Osteoblast (primary cell): ENCODE measurements around the gene SYNGR3. TPM values are rescaled to one million over a fixed set of nuclear protein-coding genes. Genes with fewer than 3 reads are reported as not detected.

Experiments used
- DNase-seq: peaks from one replicate; pipeline ENCODE4 v3.0.0; 2011; ENCODE audit warnings: low spot score, mixed read lengths; ENCODE audit not compliant: insufficient read length; ENCODE audit errors: missing footprints
- H2AFZ ChIP-seq: 2 replicates; pipeline ENCODE4 v1.6.0; 2011; ENCODE audit warnings: mild to moderate bottlenecking, low read length
- H3K27ac ChIP-seq: 2 replicates; pipeline ENCODE4 v1.5.1; 2011; ENCODE audit warnings: mild to moderate bottlenecking, low read depth, low read length, moderate library complexity
- H3K27me3 ChIP-seq: 2 replicates; pipeline ENCODE4 v1.6.0; 2012; ENCODE audit warnings: mild to moderate bottlenecking, control low read depth, inconsistent platforms, low read length, moderate library complexity; ENCODE audit not compliant: insufficient read depth
- H3K36me3 ChIP-seq: 2 replicates; pipeline ENCODE4 v1.5.1; 2011; ENCODE audit warnings: mild to moderate bottlenecking, low read length, control low read depth, moderate library complexity; ENCODE audit not compliant: insufficient read depth
- H3K4me1 ChIP-seq: 2 replicates; pipeline ENCODE4 v1.5.1; 2011; ENCODE audit warnings: mild to moderate bottlenecking, low read length, control low read depth, moderate library complexity; ENCODE audit not compliant: insufficient read depth
- H3K4me2 ChIP-seq: 2 replicates; pipeline ENCODE4 v1.6.0; 2011; ENCODE audit warnings: mild to moderate bottlenecking, low read length; ENCODE audit not compliant: insufficient read depth
- H3K4me3 ChIP-seq: fragments of 200-600 bp; sonication (generic); 3 replicates; pipeline ENCODE4 v1.5.1; 2012; ENCODE audit warnings: mild to moderate bottlenecking, low read length, inconsistent platforms; ENCODE audit not compliant: insufficient read depth
- H3K79me2 ChIP-seq: 2 replicates; pipeline ENCODE4 v1.6.0; 2012; ENCODE audit warnings: mild to moderate bottlenecking, low read length, control low read depth, inconsistent platforms; ENCODE audit not compliant: insufficient read depth
- H3K9me3 ChIP-seq: 2 replicates; pipeline ENCODE4 v1.5.1; 2011; ENCODE audit warnings: low read depth, low read length, control low read depth
- H4K20me1 ChIP-seq: 2 replicates; pipeline ENCODE4 v1.6.0; 2012; ENCODE audit warnings: mild to moderate bottlenecking, low read length, control low read depth; ENCODE audit not compliant: insufficient read depth
- CTCF ChIP-seq: IDR thresholded peaks from 2 replicates; pipeline ENCODE4 v1.5.1; 2011; ENCODE audit warnings: mild to moderate bottlenecking, low read depth, low read length, moderate library complexity; ENCODE audit errors: extremely low read depth
- total RNA-seq: library from RNA; depleted of rRNA; stranded (reverse); fragments of >200 nt; gene quantifications from 2 replicates; pipeline ENCODE4 v1.2.3, GENCODE V29; 2012

SYNGR3 gene
- total RNA-seq, 1 donor, result under 0.01 TPM

DNA sequence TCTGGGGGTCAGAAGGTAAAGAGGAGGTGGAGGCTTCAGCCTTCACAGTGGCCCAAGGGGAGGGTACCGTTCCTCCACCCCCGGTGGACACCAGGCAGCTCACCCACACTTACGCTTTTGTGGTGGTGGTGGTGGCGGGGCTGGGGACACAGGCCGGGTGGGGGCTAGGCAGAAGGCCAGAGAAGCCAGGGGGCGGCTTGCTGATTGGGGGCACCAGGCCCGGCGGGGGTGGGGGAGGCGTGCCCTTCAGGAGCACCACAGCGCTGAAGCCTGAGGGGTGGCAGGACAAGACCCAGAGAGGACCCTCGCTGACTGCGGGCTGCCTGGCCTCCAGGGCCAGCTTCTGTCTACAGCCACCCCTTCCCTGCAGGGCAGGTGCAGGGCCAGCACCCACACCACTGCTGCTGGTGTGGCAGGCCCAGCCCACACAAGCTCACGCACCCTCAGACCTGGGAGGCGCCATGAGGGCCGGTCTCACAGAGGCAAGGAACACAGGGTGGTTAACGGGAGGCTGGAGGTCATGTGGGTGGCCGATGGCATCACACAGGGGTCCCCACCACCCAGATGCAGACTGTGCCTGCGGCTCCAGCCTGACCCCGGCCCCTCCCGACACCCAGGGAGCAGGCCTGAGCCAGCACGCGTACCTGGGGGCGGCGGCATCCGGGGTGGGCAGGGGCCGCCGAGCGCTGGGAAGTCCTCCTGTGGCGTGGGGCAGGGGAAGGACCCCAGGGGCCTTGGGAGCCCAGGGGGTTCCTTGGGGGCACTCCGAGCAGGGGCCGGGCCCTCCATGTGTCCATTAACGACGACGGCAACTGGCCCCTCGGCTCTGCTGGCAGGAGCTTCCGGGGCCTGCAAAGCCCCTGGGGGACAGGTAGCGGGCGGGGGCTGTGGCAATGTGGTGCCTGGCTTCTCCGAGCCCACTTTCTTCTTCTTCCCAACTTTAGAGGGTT, 9.4 kb downstream of the SYNGR3 start:
- H3K36me3 ChIP-seq, result peaks cover 53% of the 10 kb centered on the region
- H3K79me2 ChIP-seq, result peaks cover 31% of the 10 kb centered on the region
- no peaks in the 10 kb centered on the region for H3K27me3 ChIP-seq
- H4K20me1 ChIP-seq, result peaks cover 23% of the 10 kb centered on the region
- no peak for TF ChIP-seq CTCF
- H3K27ac ChIP-seq, result no peak overlapping the region
- no peak overlapping the region for H3K4me3 ChIP-seq
- no peak overlapping the region for H2AFZ ChIP-seq
- peaks cover 2% of the 10 kb centered on the region for H3K4me1 ChIP-seq
- no peak for DNase-seq
- no peak overlapping the region for H3K4me2 ChIP-seq
- H3K9me3 ChIP-seq, result no peaks in the 10 kb centered on the region

- Histone ChIP-seq H3K27me3 (no peaks in the 10 kb centered on the region), H3K4me2 (no peak overlapping the region), H3K79me2 (peaks cover 40% of the 10 kb centered on the region), H4K20me1 (peaks cover 32% of the 10 kb centered on the region), H3K4me3 (no peak overlapping the region), H3K9me3 (no peaks in the 10 kb centered on the region), H3K27ac (no peak overlapping the region), H2AFZ (no peak overlapping the region), H3K36me3 (peaks cover 53% of the 10 kb centered on the region), H3K4me1 (peaks cover 6% of the 10 kb centered on the region)
- no peak for DNase-seq
- no peak for TF ChIP-seq CTCF
Observed at GRCh38 chr16:1999866-2000514, 10.2 kb downstream of the SYNGR3 start.

GRCh38 chr16:2001035-2001434, 11.3 kb downstream of the SYNGR3 start:
- no peak overlapping the region for H3K4me2 ChIP-seq
- H4K20me1 ChIP-seq, result peaks cover 42% of the 10 kb centered on the region
- H3K36me3 ChIP-seq, result peaks cover 53% of the 10 kb centered on the region
- no peaks in the 10 kb centered on the region for H3K27me3 ChIP-seq
- DNase-seq, result no peak
- TF ChIP-seq CTCF, result no peak
- no peaks in the 10 kb centered on the region for H3K9me3 ChIP-seq
- H3K27ac ChIP-seq, result no peak overlapping the region
- H3K79me2 ChIP-seq, result peaks cover 50% of the 10 kb centered on the region
- H3K4me1 ChIP-seq, result peaks cover 6% of the 10 kb centered on the region
- H2AFZ ChIP-seq, result no peak overlapping the region
- H3K4me3 ChIP-seq, result no peak overlapping the region
